Measurements from ENCODE around the gene PHLDA1.

Gene PHLDA1

GRCh38 chr12:76037130-76038103, 5.8 kb upstream of the PHLDA1 start:
- DNase-seq, result peak; percentile 38

GRCh38 chr12:76035045-76035444, 3.5 kb upstream of the PHLDA1 start:
- DNase-seq, result no peak

GRCh38 chr12:76033081-76034011, 1.8 kb upstream of the PHLDA1 start:
- DNase-seq, result no peak

GRCh38 chr12:76032043-76032981, 736 bp upstream of the PHLDA1 start:
- DNase-seq, result no peak

GRCh38 chr12:76031081-76031413, 529 bp downstream of the PHLDA1 start:
- no peak for DNase-seq

- no peak for DNase-seq
These were observed 1.1 kb downstream of the PHLDA1 start for GRCh38 chr12:76030341-76031080.

GRCh38 chr12:76029982-76030340, 1.6 kb downstream of the PHLDA1 start:
- DNase-seq, result no peak

GRCh38 chr12:76028571-76029277, 2.9 kb downstream of the PHLDA1 start:
- no peak for DNase-seq

GRCh38 chr12:76026643-76027063, 4.9 kb downstream of the PHLDA1 start:
- DNase-seq, result no peak

GRCh38 chr12:76025601-76026575, 5.7 kb downstream of the PHLDA1 start:
- DNase-seq, result no peak

- no peak for DNase-seq
These were observed 6.5 kb downstream of the PHLDA1 start for GRCh38 chr12:76024942-76025600.

- no peak for DNase-seq
These were observed 7.3 kb downstream of the PHLDA1 start for GRCh38 chr12:76024102-76024781.

GRCh38 chr12:76023069-76023690, 8.4 kb downstream of the PHLDA1 start:
- DNase-seq, result no peak

GRCh38 chr12:76022506-76022905, 9.1 kb downstream of the PHLDA1 start:
- no peak for DNase-seq

- no peak for DNase-seq
These were observed 10.6 kb downstream of the PHLDA1 start for GRCh38 chr12:76020731-76021672.

- DNase-seq, result no peak
These were observed 11.3 kb downstream of the PHLDA1 start for GRCh38 chr12:76020281-76020680.

- DNase-seq, result no peak
These were observed 12.9 kb downstream of the PHLDA1 start for GRCh38 chr12:76018672-76019071.
